ENCODE data around the gene OXTR.

The OXTR gene

DNA sequence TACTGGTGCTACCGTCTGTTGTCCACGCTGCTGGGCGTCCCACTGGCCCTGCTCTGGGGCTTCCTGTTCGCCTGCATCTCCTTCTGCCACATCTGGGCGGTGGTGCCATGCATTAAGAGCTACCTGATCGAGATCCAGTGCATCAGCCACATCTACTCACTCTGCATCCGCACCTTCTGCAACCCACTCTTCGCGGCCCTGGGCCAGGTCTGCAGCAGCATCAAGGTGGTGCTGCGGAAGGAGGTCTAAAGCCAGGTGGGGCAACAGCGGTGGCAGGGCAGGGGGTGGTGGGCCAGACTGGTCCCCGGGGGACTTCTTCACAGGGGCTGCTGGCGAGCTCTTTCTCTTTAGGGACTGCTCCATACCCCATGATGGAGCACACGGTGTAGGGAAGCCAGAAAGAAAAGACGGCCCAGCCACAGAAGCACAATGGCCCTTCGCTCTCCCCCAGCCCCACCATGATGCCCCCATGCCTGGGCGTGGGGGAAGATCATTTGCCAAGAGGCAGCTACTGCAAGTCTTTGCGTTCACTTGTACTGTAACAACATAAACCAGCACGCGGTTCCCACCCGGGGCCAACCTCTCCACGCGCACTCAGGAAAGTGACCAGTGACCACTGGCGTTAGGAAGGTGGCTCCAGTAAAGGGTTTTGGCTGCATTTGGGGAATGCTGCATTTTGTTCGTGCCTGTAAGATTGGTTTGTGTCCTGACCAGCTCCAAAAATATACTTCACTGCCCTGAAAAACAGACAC lies 23.6 kb downstream of the OXTR start:
- TF ChIP-seq, protein P1, sequence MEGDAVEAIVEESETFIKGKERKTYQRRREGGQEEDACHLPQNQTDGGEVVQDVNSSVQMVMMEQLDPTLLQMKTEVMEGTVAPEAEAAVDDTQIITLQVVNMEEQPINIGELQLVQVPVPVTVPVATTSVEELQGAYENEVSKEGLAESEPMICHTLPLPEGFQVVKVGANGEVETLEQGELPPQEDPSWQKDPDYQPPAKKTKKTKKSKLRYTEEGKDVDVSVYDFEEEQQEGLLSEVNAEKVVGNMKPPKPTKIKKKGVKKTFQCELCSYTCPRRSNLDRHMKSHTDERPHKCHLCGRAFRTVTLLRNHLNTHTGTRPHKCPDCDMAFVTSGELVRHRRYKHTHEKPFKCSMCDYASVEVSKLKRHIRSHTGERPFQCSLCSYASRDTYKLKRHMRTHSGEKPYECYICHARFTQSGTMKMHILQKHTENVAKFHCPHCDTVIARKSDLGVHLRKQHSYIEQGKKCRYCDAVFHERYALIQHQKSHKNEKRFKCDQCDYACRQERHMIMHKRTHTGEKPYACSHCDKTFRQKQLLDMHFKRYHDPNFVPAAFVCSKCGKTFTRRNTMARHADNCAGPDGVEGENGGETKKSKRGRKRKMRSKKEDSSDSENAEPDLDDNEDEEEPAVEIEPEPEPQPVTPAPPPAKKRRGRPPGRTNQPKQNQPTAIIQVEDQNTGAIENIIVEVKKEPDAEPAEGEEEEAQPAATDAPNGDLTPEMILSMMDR (conservative IDR thresholded peaks at IDR 0.05; ENCODE audit: low read depth, low read length) = no peak
- H3K4me3 ChIP-seq (ENCODE audit: low read length) = no peak overlapping the region

DNA sequence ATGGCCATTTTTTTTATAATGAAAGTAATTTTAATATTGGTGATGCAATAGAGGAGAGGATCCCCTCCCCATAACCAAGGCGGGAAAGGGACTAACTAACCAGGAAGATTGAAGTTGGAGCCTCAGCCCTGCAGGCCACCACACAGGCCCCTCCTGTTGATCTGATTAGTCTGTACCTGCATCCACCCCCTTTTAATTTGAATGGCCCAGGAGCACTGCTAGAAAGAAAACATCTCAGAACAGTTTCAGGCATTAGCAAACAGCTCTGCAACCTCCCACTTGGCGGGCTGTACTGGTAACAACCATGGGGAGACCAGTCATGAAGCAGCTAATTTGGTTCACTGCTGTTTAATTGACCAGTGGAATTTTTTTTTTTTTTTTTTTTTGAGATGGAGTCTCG lies 25.5 kb downstream of the OXTR start:
- H3K4me3 ChIP-seq (ENCODE audit: low read length) = no peak overlapping the region
- TF ChIP-seq, protein P1 (conservative IDR thresholded peaks at IDR 0.05; ENCODE audit: low read depth, low read length) = no peak
- DNase-seq (ENCODE audit: low read depth) = no peak

More for the DNA sequence above, 23.6 kb downstream of the OXTR start:
- DNase-seq (ENCODE audit: low read depth) = no peak

DNA sequence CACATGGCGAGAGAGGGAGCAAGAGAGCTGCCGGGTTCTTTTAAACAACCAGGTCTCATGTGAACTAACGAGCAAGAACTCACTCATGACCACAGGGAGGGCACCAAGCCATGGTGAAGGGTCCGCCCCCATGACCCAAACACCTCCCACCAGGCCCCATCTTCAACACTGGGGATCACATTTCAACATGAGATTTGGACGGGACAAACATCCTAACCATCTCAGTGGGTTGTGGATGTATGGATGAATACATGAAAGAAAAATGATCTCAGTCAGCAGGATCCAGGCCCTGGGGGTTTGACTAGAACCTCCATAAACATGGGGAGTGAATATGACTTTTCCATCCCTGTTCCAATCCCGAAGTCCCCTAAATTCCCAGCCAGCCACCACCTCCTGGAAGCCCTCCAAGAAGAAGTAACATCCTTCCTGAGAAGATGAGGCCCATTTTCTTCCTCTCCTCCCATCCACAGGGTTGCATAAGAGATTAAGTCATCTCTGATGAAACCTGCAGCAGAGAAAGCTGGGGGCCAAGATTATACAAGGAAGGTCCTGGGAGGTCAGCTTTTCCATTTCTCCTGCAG lies 26.3 kb downstream of the OXTR start:
- TF ChIP-seq, protein P1 (conservative IDR thresholded peaks at IDR 0.05; ENCODE audit: low read depth, low read length) = no peak
- no peak overlapping the region for H3K4me3 ChIP-seq (ENCODE audit: low read length)
- no peak for DNase-seq (ENCODE audit: low read depth)

DNA sequence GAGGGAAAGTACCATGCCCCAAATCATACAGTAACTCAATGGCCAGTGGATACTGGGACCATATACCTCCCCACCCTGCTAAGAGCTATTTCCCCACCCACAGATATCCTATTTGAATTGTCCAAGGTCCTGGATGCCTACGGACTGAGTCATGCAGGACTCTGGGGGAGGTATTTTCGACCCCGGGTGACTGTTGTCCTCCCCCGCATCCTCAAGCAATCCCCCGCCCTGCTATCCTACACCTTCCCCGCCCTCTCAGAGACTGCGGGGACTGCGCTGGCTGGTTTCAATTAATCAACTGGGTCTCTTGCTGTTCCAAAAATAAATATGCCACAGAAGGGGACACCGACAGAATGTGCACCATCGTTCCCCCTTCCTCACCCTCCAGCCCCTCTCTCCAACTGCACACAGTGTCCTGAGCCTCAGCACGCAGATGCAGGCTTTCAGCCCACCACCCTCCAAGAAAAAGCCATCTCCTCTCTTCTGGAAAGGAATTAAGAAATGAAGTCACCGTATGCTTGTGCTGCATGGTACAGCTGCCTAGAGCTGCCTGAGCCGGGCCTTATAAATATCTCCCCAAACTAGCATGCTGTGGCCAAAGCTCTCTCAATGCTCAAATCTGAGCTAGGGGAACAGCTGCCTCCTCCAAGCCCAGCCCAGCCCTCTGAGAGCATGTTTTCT lies 27.7 kb downstream of the OXTR start:
- peak overlapping the region; percentile 7 for H3K4me3 ChIP-seq (ENCODE audit: low read length)
- DNase-seq (ENCODE audit: low read depth) = peak; percentile 55
- TF ChIP-seq, protein P1 (conservative IDR thresholded peaks at IDR 0.05; ENCODE audit: low read depth, low read length) = no peak

- no peak overlapping the region for H3K4me3 ChIP-seq (ENCODE audit: low read length)
- DNase-seq (ENCODE audit: low read depth) = no peak
- TF ChIP-seq, protein P1 (conservative IDR thresholded peaks at IDR 0.05; ENCODE audit: low read depth, low read length) = no peak
Measured at GRCh38 chr3:8739757-8740504, 29.5 kb downstream of the OXTR start.

DNA sequence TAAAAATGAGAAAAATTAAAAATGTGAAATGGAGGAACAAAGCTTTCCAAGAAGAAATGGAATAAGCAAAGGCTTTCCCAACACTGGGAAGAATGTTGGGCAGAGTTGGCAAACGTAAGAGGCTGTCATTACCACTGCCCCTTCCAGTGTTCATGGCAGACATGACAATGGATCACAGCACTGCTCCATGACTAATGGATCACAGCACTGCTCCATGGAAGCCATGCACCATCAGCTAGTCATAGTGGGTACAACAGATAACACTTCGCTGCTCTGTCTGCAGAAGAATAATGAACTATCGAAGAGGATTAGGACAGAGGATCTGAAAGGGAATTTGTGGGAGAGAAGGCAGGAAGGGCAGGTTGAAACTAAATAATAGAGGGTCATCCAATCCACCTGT lies 30.8 kb downstream of the OXTR start:
- no peak overlapping the region for H3K4me3 ChIP-seq (ENCODE audit: low read length)
- DNase-seq (ENCODE audit: low read depth) = no peak
- TF ChIP-seq, protein P1 (conservative IDR thresholded peaks at IDR 0.05; ENCODE audit: low read depth, low read length) = no peak

All from retinal pigment epithelial cell (primary cell).